Measurements from ENCODE around the gene ZNF311. TPM values are rescaled to one million over a fixed set of nuclear protein-coding genes. Genes with fewer than 3 reads are reported as not detected.
A peak's percentile ranks its signal among the peaks of the same experiment; 100 is the strongest.

ZNF311 gene
- polyA plus RNA-seq, 2 of the 4 experiments (the other 2 are of a cell fraction) = 0.27 to 0.74 TPM

DNA sequence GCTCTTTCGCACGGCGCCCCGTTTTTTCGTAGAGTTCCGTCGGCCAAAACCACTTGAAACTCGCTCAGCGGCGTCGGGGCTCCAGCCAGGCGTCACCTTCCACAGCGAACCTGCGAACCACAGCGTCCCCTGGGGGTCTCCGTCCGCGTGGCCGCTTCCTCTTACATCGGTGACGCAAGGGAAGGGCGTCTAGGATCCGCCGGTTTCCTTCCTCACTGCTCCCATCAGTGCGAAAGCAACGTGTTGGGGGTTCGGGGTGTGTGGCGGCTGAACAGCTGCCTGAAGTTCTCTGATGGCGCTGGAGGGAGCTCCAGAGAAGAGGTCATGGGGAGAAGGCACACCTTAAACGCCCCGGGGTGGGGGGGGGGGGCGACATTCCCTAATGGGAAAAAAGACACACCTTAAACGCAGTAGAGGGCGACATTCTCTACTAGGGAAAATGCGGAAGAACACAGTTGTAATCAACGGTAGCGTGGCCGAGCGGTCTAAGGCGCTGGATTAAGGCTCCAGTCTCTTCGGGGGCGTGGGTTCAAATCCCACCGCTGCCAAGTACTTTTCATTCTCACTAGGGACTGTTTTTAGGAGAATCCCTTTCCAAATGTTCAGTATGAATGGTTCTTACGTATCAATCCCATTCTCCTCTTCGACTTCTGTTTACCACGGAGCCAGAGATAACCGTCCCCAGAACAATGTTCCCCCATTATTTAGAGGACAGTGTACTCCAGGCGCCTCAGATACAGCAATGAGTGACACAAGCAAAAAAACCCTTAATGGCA is 16.4 kb downstream of the ZNF311 start:
- peak; percentile 16 to 36 for DNase-seq (ENCODE audit: low read depth in 1 of 2, low spot score in 1 of 2)
- peaks cover 6% of the 10 kb centered on the region for H3K4me1 ChIP-seq
- FAIRE-seq = no peak
- 71% methylated on average over 32 of the region's 48 CpGs for WGBS (ENCODE audit: missing lambda C conversion rate)
- TF ChIP-seq SREBF2 (IDR thresholded peaks at IDR 0.05) (peak; percentile 28; the same call in 1 of the 2 replicates), CBX8 (IDR thresholded peaks at IDR 0.05) (no peak)
- H3K4me2 ChIP-seq = no peak overlapping the region
- POLR2A ChIA-PET = no interaction called here
- CTCF ChIA-PET = no interaction called here
- ATAC-seq = peak in 1 of 2 experiments; percentile 20; a peak in 2 of 6 replicates
- no peak overlapping the region for H3K27ac ChIP-seq
- no peaks in the 10 kb centered on the region for H3K9me3 ChIP-seq
- no peak overlapping the region for H3K4me3 ChIP-seq

- Histone ChIP-seq H3K27ac (peak overlapping the region; percentile 74 to 95), H3K9me3 (no peaks in the 10 kb centered on the region), H3K4me1 (peaks cover 7% of the 10 kb centered on the region), H3K4me3 (peak overlapping the region; percentile 47), H3K4me2 (peak overlapping the region; percentile 84)
- CTCF ChIA-PET = interaction anchor here (1.0 to 3.2 kb wide), 6 partner anchors 8 to 147 kb away, joined by 3 to 19 read pairs (median 3); partner anchors contain the start of gene TRIM27
- ATAC-seq (peak; percentile 84 to 86), FAIRE-seq (no peak), DNase-seq (ENCODE audit: low read depth in 1 of 2, low spot score in 1 of 2) (peak; percentile 84 to 97)
- TF ChIP-seq POLR2A (IDR thresholded peaks at IDR 0.05; ENCODE audit: low read length) (peak; percentile 40; the same call in 1 of the 2 replicates), MAX (IDR thresholded peaks at IDR 0.05) (peak; percentile 80), USF2 (IDR thresholded peaks at IDR 0.05) (peak; percentile 33; the same call in 1 of the 2 replicates), CBX8 (IDR thresholded peaks at IDR 0.05) (no peak), FOSL2 (IDR thresholded peaks at IDR 0.05) (no peak), FOSL2 (CRISPR knock-in tag; IDR thresholded peaks at IDR 0.05) (no peak), JUN (IDR thresholded peaks at IDR 0.05) (peak in 1 of 2 experiments; percentile 57; a peak in 1 of 5 replicates), BCL3 (IDR thresholded peaks at IDR 0.05) (0 out of 3 replicates have a peak, but pooled peaks have one; percentile 20), HOXB5 (CRISPR knock-in tag; IDR thresholded peaks at IDR 0.05) (no peak)
- TF ChIP-seq, protein P1, sequence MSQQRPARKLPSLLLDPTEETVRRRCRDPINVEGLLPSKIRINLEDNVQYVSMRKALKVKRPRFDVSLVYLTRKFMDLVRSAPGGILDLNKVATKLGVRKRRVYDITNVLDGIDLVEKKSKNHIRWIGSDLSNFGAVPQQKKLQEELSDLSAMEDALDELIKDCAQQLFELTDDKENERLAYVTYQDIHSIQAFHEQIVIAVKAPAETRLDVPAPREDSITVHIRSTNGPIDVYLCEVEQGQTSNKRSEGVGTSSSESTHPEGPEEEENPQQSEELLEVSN (IDR thresholded peaks at IDR 0.05; ENCODE audit: borderline replicate concordance, low read depth) = peak; percentile 81; the same call in 1 of the 2 replicates
- POLR2A ChIA-PET = interaction anchor here (0.6 to 2.3 kb wide), 19 partner anchors 10 to 647 kb away, joined by 3 to 16 read pairs (median 5); partner anchors contain the start of genes GABBR1, TRIM27 and ZNF311
- 22% methylated on average over 25 of the region's 31 CpGs for WGBS (ENCODE audit: missing lambda C conversion rate)
Measured at GRCh38 chr6:28985462-28986164, 19.5 kb downstream of the ZNF311 start.

GRCh38 chr6:28983838-28984237 is 21.3 kb downstream of the ZNF311 start:
- ATAC-seq (no peak), FAIRE-seq (no peak), DNase-seq (ENCODE audit: low read depth in 1 of 2, low spot score in 1 of 2) (no peak)
- 62% methylated on average over 5 of the region's 5 CpGs for WGBS (ENCODE audit: missing lambda C conversion rate)
- CTCF ChIA-PET = interaction anchor here (1.2 to 3.2 kb wide), 5 partner anchors 14 to 146 kb away, joined by 3 to 19 read pairs (median 4); partner anchors contain the start of gene TRIM27
- Histone ChIP-seq H3K27ac (no peak overlapping the region), H3K9me3 (no peaks in the 10 kb centered on the region), H3K4me1 (peaks cover 10% of the 10 kb centered on the region), H3K4me3 (peak overlapping the region; percentile 47), H3K4me2 (peak overlapping the region; percentile 84)
- POLR2A ChIA-PET = interaction anchor here (1.1 kb wide), 1 partner anchor 60 kb away, joined by 3 read pairs; the partner anchor contains the start of gene TRIM27
- TF ChIP-seq ZC3H11A (IDR thresholded peaks at IDR 0.05) (no peak), HOXB5 (CRISPR knock-in tag; IDR thresholded peaks at IDR 0.05) (no peak), USF2 (IDR thresholded peaks at IDR 0.05) (no peak), TFCP2L1 (CRISPR knock-in tag; IDR thresholded peaks at IDR 0.05) (no peak), RFX5 (IDR thresholded peaks at IDR 0.05) (no peak), NR3C1 (IDR thresholded peaks at IDR 0.05) (no peak), CEBPB (IDR thresholded peaks at IDR 0.05) (no peak), CHD4 (IDR thresholded peaks at IDR 0.05; ENCODE audit: borderline replicate concordance) (no peak), POLR2AphosphoS2 (conservative IDR thresholded peaks at IDR 0.05; ENCODE audit: low read length) (no peak), KDM1A (IDR thresholded peaks at IDR 0.05; ENCODE audit: low read depth) (no peak), CBX8 (IDR thresholded peaks at IDR 0.05) (no peak)
- TF ChIP-seq, protein P2, sequence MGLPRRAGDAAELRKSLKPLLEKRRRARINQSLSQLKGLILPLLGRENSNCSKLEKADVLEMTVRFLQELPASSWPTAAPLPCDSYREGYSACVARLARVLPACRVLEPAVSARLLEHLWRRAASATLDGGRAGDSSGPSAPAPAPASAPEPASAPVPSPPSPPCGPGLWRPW (IDR thresholded peaks at IDR 0.05) = no peak
- TF ChIP-seq, protein P3, sequence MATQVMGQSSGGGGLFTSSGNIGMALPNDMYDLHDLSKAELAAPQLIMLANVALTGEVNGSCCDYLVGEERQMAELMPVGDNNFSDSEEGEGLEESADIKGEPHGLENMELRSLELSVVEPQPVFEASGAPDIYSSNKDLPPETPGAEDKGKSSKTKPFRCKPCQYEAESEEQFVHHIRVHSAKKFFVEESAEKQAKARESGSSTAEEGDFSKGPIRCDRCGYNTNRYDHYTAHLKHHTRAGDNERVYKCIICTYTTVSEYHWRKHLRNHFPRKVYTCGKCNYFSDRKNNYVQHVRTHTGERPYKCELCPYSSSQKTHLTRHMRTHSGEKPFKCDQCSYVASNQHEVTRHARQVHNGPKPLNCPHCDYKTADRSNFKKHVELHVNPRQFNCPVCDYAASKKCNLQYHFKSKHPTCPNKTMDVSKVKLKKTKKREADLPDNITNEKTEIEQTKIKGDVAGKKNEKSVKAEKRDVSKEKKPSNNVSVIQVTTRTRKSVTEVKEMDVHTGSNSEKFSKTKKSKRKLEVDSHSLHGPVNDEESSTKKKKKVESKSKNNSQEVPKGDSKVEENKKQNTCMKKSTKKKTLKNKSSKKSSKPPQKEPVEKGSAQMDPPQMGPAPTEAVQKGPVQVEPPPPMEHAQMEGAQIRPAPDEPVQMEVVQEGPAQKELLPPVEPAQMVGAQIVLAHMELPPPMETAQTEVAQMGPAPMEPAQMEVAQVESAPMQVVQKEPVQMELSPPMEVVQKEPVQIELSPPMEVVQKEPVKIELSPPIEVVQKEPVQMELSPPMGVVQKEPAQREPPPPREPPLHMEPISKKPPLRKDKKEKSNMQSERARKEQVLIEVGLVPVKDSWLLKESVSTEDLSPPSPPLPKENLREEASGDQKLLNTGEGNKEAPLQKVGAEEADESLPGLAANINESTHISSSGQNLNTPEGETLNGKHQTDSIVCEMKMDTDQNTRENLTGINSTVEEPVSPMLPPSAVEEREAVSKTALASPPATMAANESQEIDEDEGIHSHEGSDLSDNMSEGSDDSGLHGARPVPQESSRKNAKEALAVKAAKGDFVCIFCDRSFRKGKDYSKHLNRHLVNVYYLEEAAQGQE (IDR thresholded peaks at IDR 0.05) = no peak
- TF ChIP-seq, protein P4, sequence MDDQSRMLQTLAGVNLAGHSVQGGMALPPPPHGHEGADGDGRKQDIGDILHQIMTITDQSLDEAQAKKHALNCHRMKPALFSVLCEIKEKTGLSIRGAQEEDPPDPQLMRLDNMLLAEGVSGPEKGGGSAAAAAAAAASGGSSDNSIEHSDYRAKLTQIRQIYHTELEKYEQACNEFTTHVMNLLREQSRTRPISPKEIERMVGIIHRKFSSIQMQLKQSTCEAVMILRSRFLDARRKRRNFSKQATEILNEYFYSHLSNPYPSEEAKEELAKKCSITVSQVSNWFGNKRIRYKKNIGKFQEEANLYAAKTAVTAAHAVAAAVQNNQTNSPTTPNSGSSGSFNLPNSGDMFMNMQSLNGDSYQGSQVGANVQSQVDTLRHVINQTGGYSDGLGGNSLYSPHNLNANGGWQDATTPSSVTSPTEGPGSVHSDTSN (IDR thresholded peaks at IDR 0.05) = no peak
